ENCODE measurements around the gene DRG2. TPM values are rescaled to one million over a fixed set of nuclear protein-coding genes. Genes with fewer than 3 reads are reported as not detected.

The DRG2 gene, protein sequence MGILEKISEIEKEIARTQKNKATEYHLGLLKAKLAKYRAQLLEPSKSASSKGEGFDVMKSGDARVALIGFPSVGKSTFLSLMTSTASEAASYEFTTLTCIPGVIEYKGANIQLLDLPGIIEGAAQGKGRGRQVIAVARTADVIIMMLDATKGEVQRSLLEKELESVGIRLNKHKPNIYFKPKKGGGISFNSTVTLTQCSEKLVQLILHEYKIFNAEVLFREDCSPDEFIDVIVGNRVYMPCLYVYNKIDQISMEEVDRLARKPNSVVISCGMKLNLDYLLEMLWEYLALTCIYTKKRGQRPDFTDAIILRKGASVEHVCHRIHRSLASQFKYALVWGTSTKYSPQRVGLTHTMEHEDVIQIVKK
- total RNA-seq, result 37.0 and 44.9 TPM in 2 replicates

DNA sequence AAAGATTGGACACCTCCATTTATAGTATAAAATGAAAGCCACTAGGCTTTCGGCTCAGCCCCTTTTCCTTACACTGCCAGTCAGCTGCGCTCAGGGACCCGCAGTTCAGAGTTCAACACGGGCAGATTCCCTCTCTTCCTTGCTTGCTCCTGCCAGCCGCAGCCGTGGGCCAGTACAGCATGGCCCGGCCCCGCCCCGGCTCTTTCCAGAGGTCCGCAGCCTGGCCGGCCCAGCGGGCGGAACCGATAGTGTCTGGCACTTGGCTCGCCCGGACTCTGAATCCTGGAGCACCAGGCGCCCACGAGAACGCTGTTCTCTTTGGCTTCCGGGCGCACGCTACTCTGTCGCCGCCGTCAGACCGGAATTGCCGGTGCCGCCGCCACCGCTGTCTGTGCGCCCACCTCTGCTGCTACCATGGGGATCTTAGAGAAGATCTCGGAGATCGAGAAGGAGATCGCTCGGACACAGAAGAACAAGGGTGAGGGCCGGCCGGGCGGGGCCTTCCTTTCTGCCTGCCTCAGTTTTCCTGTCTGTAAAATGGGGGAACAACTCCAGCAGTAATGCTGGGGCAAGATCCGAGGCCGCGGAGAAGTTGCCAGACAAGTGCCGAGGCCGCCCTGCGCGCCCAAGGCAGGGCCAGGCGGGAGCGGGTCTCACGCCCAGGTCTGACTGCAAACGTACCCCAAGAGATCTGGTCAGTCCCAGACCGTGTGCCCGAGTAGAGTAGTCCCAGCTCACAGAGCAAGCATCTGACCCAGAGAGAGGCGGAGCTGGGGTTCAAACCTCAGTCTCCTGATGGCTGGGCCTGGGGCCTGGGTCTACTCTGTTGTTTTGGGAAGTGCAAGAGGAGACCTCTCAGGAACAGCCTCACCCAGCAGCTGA, at the start of gene DRG2:
TSS of gene DRG2 (plus strand) at position 339 of the 882 bp plus-strand sequence. CDS start at position 415, 76 bp downstream.

GRCh38 chr17:18038861-18039534, 48.8 kb upstream of the DRG2 start, which contains the start of the genes ATPAF2 and GID4:
Gene ATPAF2, minus strand, starts transcription at chr17:18039168. Its CDS starts 155 bp downstream, at chr17:18039013.
Gene GID4, plus strand, starts transcription at chr17:18039408. Its CDS starts 57 bp downstream, at chr17:18039465.

GRCh38 chr17:18108401-18109312, 20.9 kb downstream of the DRG2 start, which contains the start of gene MYO15A:
Gene MYO15A, plus strand, starts transcription at chr17:18108756. Its CDS starts 10,045 bp downstream, at chr17:18118801.

Other genes with a start within 250 kb of the DRG2 start
- gene TOM1L2, start 115.5 kb upstream of the DRG2 start, total RNA-seq, result 16.5 and 19.4 TPM in 2 replicates
- gene DRC3, start 115.1 kb upstream of the DRG2 start, total RNA-seq, result 0.26 and 0.70 TPM in 2 replicates
- 11.8 and 14.0 TPM in 2 replicates for gene ATPAF2, start 48.8 kb upstream of the DRG2 start, total RNA-seq
- gene GID4, start 48.5 kb upstream of the DRG2 start, total RNA-seq, result 8.9 and 10.9 TPM in 2 replicates
- gene MYO15A, start 20.8 kb downstream of the DRG2 start, total RNA-seq, result 0.12 and 3.0 TPM in 2 replicates
- gene ALKBH5, start 95.9 kb downstream of the DRG2 start, total RNA-seq, result 96.2 and 119 TPM in 2 replicates
- 46.0 and 49.0 TPM in 2 replicates for gene LLGL1, start 137.7 kb downstream of the DRG2 start, total RNA-seq
- 197 and 252 TPM in 2 replicates for gene FLII, start 170.8 kb downstream of the DRG2 start, total RNA-seq
- 12.5 and 23.9 TPM in 2 replicates for gene MIEF2, start 172.7 kb downstream of the DRG2 start, total RNA-seq
- 17.0 and 21.4 TPM in 2 replicates for gene TOP3A, start 227.0 kb downstream of the DRG2 start, total RNA-seq
- 10.2 and 11.4 TPM in 2 replicates for gene SMCR8, start 227.3 kb downstream of the DRG2 start, total RNA-seq